Measurements from ENCODE around the gene UNC50. TPM values are rescaled to one million over a fixed set of nuclear protein-coding genes. Genes with fewer than 3 reads are reported as not detected.

UNC50 gene
- total RNA-seq, 4 donors from 2014 or later = 30.3 to 43.1 (median 30.5) TPM

DNA sequence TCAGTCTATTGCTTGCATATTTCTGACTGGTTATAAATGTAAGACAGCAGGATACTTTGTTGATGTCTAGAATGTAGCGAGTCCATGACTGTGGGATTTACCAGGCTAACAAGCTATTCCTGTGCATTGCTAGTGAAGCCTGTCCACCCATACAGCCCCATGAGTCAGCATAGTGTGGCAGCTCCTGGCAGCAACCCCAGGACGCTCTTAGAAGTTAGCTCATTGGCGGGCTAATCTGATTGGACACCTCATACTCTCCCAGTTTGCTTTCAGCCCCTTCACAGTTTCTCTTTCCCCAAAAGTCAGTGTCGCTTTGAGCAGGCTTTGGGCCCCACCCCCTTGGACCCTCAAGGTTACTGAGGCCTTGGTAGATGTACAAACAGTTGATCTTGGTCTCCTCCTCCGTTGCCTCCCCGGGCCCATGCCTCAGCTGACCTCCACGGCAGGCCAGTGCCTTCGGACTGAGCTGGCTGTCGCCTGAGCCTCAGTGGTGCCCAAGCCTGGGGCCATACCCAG is 48.1 kb upstream of the UNC50 start:
- in situ Hi-C loops (cut with MboI; ENCODE audit: low sequenced_read_pairs in 4 of 4) = loop anchor here in 1 of 4 donors (25.0 kb wide), 1 partner anchor 148 kb away; no protein-coding TSS in a partner anchor
- peaks cover 7 to 23% of the 10 kb centered on the region in 2 donors for H3K4me1 ChIP-seq
- ATAC-seq = peak; percentile 82 to 86

DNA sequence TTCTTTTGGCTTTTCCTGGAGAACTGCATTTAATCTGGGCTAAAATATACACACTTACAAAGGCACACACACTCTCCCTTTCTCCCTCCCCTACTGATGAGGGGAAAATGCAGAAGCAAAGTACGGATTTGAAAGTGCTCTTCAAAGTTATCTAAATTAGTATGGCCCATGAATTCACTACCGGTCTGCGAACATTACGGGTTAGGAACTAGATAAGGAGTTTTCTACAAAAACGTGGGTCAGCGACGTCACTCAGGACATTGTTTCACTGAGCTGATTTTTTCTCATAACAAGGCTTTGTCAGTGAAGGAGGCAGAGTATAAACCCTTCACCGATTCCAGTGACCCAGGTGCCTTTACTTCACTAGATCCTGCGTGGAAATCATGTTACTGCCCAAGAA is 47.4 kb upstream of the UNC50 start:
- ATAC-seq (no peak), DNase-seq (no peak)
- no peak overlapping the region for H3K4me3 ChIP-seq
- peak overlapping the region in 1 of 4 donors; percentile 73 for H3K27ac ChIP-seq
- no peaks in the 10 kb centered on the region for H3K9me3 ChIP-seq
- in situ Hi-C loops (cut with MboI; ENCODE audit: low sequenced_read_pairs in 4 of 4) = loop anchor here in 1 of 4 donors (25.0 kb wide), 1 partner anchor 149 kb away; no protein-coding TSS in a partner anchor
- peaks cover 7 to 23% of the 10 kb centered on the region in 2 donors for H3K4me1 ChIP-seq
- intact Hi-C loops (cut with DNase I; ENCODE audit: low total_unique reads) = loop anchor here (10.0 kb wide), 1 partner anchor 146 kb away; no protein-coding TSS in a partner anchor
- TF ChIP-seq POLR2A (IDR thresholded peaks at IDR 0.05) = no peak
- TF ChIP-seq, protein P1, sequence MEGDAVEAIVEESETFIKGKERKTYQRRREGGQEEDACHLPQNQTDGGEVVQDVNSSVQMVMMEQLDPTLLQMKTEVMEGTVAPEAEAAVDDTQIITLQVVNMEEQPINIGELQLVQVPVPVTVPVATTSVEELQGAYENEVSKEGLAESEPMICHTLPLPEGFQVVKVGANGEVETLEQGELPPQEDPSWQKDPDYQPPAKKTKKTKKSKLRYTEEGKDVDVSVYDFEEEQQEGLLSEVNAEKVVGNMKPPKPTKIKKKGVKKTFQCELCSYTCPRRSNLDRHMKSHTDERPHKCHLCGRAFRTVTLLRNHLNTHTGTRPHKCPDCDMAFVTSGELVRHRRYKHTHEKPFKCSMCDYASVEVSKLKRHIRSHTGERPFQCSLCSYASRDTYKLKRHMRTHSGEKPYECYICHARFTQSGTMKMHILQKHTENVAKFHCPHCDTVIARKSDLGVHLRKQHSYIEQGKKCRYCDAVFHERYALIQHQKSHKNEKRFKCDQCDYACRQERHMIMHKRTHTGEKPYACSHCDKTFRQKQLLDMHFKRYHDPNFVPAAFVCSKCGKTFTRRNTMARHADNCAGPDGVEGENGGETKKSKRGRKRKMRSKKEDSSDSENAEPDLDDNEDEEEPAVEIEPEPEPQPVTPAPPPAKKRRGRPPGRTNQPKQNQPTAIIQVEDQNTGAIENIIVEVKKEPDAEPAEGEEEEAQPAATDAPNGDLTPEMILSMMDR (IDR thresholded peaks at IDR 0.05 in 4 of 5, conservative IDR thresholded peaks at IDR 0.05 in 1 of 5) = no peak
- peaks cover 0 to 30% of the 10 kb centered on the region in 2 donors for H3K36me3 ChIP-seq
- no peaks in the 10 kb centered on the region for H3K27me3 ChIP-seq

More for the DNA sequence above, 48.1 kb upstream of the UNC50 start:
- Histone ChIP-seq H3K27me3 (no peaks in the 10 kb centered on the region), H3K36me3 (peaks cover 0 to 32% of the 10 kb centered on the region in 2 donors), H3K27ac (peak overlapping the region in 3 of 4 donors; percentile 29 to 73 (median 44)), H3K9me3 (no peaks in the 10 kb centered on the region), H3K4me3 (no peak overlapping the region)
- intact Hi-C loops (cut with DNase I; ENCODE audit: low total_unique reads) = loop anchor here (10.0 kb wide), 1 partner anchor 146 kb away; no protein-coding TSS in a partner anchor
- DNase-seq = peak in 1 of 2 donors; percentile 58
- TF ChIP-seq, protein P1 (IDR thresholded peaks at IDR 0.05 in 4 of 5, conservative IDR thresholded peaks at IDR 0.05 in 1 of 5) = no peak
- no peak for TF ChIP-seq POLR2A (IDR thresholded peaks at IDR 0.05)

DNA sequence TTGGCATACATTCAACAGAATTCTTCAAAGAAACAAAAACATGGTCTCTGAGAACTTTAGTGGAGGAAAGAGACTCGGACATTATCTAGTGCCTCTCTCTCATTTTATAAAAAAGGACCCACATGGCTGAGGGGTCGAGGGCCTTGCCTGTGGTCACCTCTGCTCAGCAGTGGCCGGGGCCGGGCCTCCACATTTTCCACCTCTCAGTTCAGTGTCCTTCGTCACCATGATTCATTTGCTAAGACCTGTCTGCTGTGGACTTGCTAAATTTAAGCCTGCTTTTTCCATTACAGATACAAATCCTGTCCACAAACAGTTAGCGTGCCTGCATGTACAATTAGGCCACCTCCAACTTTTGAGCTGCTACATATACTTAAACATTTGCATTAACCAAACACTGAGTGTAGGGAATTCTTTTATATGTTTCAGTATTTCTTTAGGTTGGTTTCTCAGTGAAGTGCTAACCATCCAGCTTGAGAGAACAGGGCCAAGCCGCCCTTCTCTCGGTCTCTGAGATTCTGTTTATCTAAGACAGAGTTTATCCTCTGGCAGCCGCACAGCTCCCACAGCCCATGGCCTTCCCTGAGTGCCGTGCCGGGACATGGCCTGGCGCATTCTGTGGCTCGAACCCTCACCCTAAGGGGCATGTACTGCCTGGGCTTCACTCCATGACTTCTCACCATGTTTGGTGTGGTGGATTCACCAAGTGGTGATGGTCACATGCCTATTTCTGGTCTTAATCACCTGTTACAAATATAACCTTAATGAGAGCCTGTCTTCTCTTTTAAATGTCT is 46.3 kb upstream of the UNC50 start:
- H3K4me3 ChIP-seq = no peak overlapping the region
- DNase-seq = no peak
- in situ Hi-C loops (cut with MboI; ENCODE audit: low sequenced_read_pairs in 4 of 4) = loop anchor here in 1 of 4 donors (25.0 kb wide), 1 partner anchor 150 kb away; no protein-coding TSS in a partner anchor
- peak overlapping the region; percentile 56 to 73 (median 63) for H3K27ac ChIP-seq
- H3K4me1 ChIP-seq = peaks cover 7 to 23% of the 10 kb centered on the region in 2 donors
- no peaks in the 10 kb centered on the region for H3K9me3 ChIP-seq
- no peak for TF ChIP-seq POLR2A (IDR thresholded peaks at IDR 0.05)
- TF ChIP-seq, protein P1 (IDR thresholded peaks at IDR 0.05 in 4 of 5, conservative IDR thresholded peaks at IDR 0.05 in 1 of 5) = no peak
- intact Hi-C loops (cut with DNase I; ENCODE audit: low total_unique reads) = loop anchor here (10.0 kb wide), 1 partner anchor 147 kb away; no protein-coding TSS in a partner anchor
- no peaks in the 10 kb centered on the region for H3K27me3 ChIP-seq
- ATAC-seq = peak in 1 of 2 donors; percentile 17
- peaks cover 0 to 32% of the 10 kb centered on the region in 2 donors for H3K36me3 ChIP-seq

DNA sequence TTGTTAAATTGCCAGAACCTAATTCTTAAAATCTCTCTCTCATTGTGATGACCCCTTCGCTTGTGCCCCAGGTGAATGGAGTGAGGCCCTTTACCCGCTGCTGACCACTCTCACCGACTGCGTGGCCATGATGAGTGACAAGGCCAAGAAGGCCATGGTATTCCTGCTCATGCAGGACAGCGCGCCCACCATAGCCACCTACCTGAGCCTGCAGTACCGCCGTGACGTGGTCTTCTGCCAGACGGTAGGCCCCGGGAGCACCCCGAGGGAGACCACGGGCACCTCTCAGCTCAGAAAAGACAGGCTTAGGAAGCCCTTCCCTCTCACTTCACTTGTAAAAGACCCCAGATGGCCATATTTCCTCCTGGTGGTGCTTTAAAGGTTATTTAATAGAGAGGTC is 45.0 kb upstream of the UNC50 start:
- no peaks in the 10 kb centered on the region for H3K9me3 ChIP-seq
- no peaks in the 10 kb centered on the region for H3K27me3 ChIP-seq
- H3K36me3 ChIP-seq = peaks cover 0 to 41% of the 10 kb centered on the region in 2 donors
- peaks cover 7 to 23% of the 10 kb centered on the region in 2 donors for H3K4me1 ChIP-seq
- H3K27ac ChIP-seq = peak overlapping the region in 1 of 4 donors; percentile 70
- DNase-seq (no peak), ATAC-seq (no peak)
- in situ Hi-C loops (cut with MboI; ENCODE audit: low sequenced_read_pairs in 4 of 4) = loop anchor here in 1 of 4 donors (25.0 kb wide), 1 partner anchor 151 kb away; no protein-coding TSS in a partner anchor
- intact Hi-C loops (cut with DNase I; ENCODE audit: low total_unique reads) = loop anchor here (10.0 kb wide), 1 partner anchor 149 kb away; no protein-coding TSS in a partner anchor
- no peak overlapping the region for H3K4me3 ChIP-seq
- TF ChIP-seq, protein P1 (IDR thresholded peaks at IDR 0.05 in 4 of 5, conservative IDR thresholded peaks at IDR 0.05 in 1 of 5) = no peak
- no peak for TF ChIP-seq POLR2A (IDR thresholded peaks at IDR 0.05)
